Large intestine (tissue), 3 donors: ENCODE data around the gene CRISPLD2. TPM values are rescaled to one million over a fixed set of nuclear protein-coding genes. Genes with fewer than 3 reads are reported as not detected.

ENCODE experiments used
- DNase-seq, 2 donors: peaks; one replicate each; pipeline versions ENCODE4 v3.0.0 to v3.0.0-alpha.2; 2013
- H3K27ac ChIP-seq: one replicate; pipeline ENCODE4 v1.5.1; 2013; ENCODE audit warnings: low read length
- H3K27me3 ChIP-seq: 2 replicates; pipeline ENCODE4 v1.6.1; 2013; ENCODE audit warnings: low read length; ENCODE audit not compliant: control insufficient read depth, insufficient read depth
- H3K36me3 ChIP-seq: 2 replicates; pipeline ENCODE4 v1.6.1; 2013; ENCODE audit warnings: low read length; ENCODE audit not compliant: control insufficient read depth, insufficient read depth
- H3K4me1 ChIP-seq: one replicate; pipeline ENCODE4 v1.6.1; 2013; ENCODE audit warnings: low read length; ENCODE audit not compliant: control insufficient read depth, insufficient read depth
- H3K4me3 ChIP-seq: one replicate; pipeline ENCODE4 v1.5.1; 2013; ENCODE audit warnings: low read length
- H3K9me3 ChIP-seq: one replicate; pipeline ENCODE4 v1.6.1; 2013; ENCODE audit warnings: mild to moderate bottlenecking, low read depth, low read length, moderate library complexity; ENCODE audit not compliant: control insufficient read depth
- WGBS: methylation state at CpG from one replicate; pipeline ENCODE4 v1.1.5; 2013; ENCODE audit warnings: low lambda C conversion rate; ENCODE audit not compliant: insufficient coverage; 5-methylcytosine and 5-hydroxymethylcytosine counted together
- polyA plus RNA-seq: library from polyadenylated mRNA; unstranded; fragments of 120-200 nt; gene quantifications from one replicate; pipeline ENCODE4 v1.2.1, GENCODE V29; 2013

CRISPLD2 gene
- polyA plus RNA-seq, 1 donor = 8.8 TPM

GRCh38 chr16:84813141-84813934 lies 6.4 kb upstream of the CRISPLD2 start:
- WGBS = no CpG with 5 or more reads among the region's 15 CpGs
- no peak overlapping the region for H3K4me3 ChIP-seq
- H3K27me3 ChIP-seq = peaks cover 22% of the 10 kb centered on the region

GRCh38 chr16:84815462-84815861 lies 4.3 kb upstream of the CRISPLD2 start:
- no CpG with 5 or more reads among the region's 7 CpGs for WGBS
- Histone ChIP-seq H3K4me3 (no peak overlapping the region), H3K36me3 (no peaks in the 10 kb centered on the region), H3K27me3 (peaks cover 37% of the 10 kb centered on the region), H3K9me3 (no peaks in the 10 kb centered on the region), H3K27ac (no peak overlapping the region), H3K4me1 (no peaks in the 10 kb centered on the region)
- no peak for DNase-seq

More at GRCh38 chr16:84813141-84813934, 6.4 kb upstream of the CRISPLD2 start:
- Histone ChIP-seq H3K4me1 (no peaks in the 10 kb centered on the region), H3K27ac (no peak overlapping the region), H3K36me3 (no peaks in the 10 kb centered on the region), H3K9me3 (no peaks in the 10 kb centered on the region)
- DNase-seq = no peak

- no peak for DNase-seq
- H3K9me3 ChIP-seq = no peaks in the 10 kb centered on the region
- WGBS = no CpG with 5 or more reads among the region's 7 CpGs
- no peaks in the 10 kb centered on the region for H3K36me3 ChIP-seq
- H3K27me3 ChIP-seq = peaks cover 43% of the 10 kb centered on the region
- H3K4me3 ChIP-seq = no peak overlapping the region
- H3K27ac ChIP-seq = no peak overlapping the region
- no peaks in the 10 kb centered on the region for H3K4me1 ChIP-seq
These were observed 3.8 kb upstream of the CRISPLD2 start for GRCh38 chr16:84816023-84816422.

GRCh38 chr16:84816485-84816884 lies 3.3 kb upstream of the CRISPLD2 start:
- no peaks in the 10 kb centered on the region for H3K9me3 ChIP-seq
- peaks cover 48% of the 10 kb centered on the region for H3K27me3 ChIP-seq
- DNase-seq = no peak
- H3K4me1 ChIP-seq = no peaks in the 10 kb centered on the region
- WGBS = no CpG with 5 or more reads among the region's 10 CpGs
- H3K36me3 ChIP-seq = no peaks in the 10 kb centered on the region
- H3K4me3 ChIP-seq = no peak overlapping the region
- H3K27ac ChIP-seq = no peak overlapping the region

GRCh38 chr16:84817206-84817605 lies 2.6 kb upstream of the CRISPLD2 start:
- Histone ChIP-seq H3K27me3 (peaks cover 52% of the 10 kb centered on the region), H3K9me3 (no peaks in the 10 kb centered on the region), H3K4me3 (no peak overlapping the region), H3K36me3 (no peaks in the 10 kb centered on the region), H3K4me1 (no peaks in the 10 kb centered on the region), H3K27ac (no peak overlapping the region)
- no CpG with 5 or more reads among the region's 10 CpGs for WGBS
- no peak for DNase-seq

GRCh38 chr16:84817613-84818012 lies 2.2 kb upstream of the CRISPLD2 start:
- Histone ChIP-seq H3K4me1 (no peaks in the 10 kb centered on the region), H3K27me3 (peaks cover 56% of the 10 kb centered on the region), H3K36me3 (no peaks in the 10 kb centered on the region), H3K9me3 (no peaks in the 10 kb centered on the region), H3K4me3 (no peak overlapping the region), H3K27ac (no peak overlapping the region)
- DNase-seq = no peak
- no CpG with 5 or more reads among the region's 2 CpGs for WGBS

- no peak for DNase-seq
- Histone ChIP-seq H3K4me1 (no peaks in the 10 kb centered on the region), H3K36me3 (no peaks in the 10 kb centered on the region), H3K9me3 (no peaks in the 10 kb centered on the region), H3K27me3 (peaks cover 55% of the 10 kb centered on the region), H3K4me3 (no peak overlapping the region), H3K27ac (no peak overlapping the region)
- no CpG with 5 or more reads among the region's 2 CpGs for WGBS
These were observed 1.7 kb upstream of the CRISPLD2 start for GRCh38 chr16:84818133-84818532.

- no peak for DNase-seq
- Histone ChIP-seq H3K27ac (no peak overlapping the region), H3K4me1 (no peaks in the 10 kb centered on the region), H3K27me3 (peaks cover 50% of the 10 kb centered on the region), H3K36me3 (no peaks in the 10 kb centered on the region), H3K9me3 (no peaks in the 10 kb centered on the region), H3K4me3 (no peak overlapping the region)
- WGBS = no CpG with 5 or more reads among the region's 29 CpGs
These were observed 669 bp upstream of the CRISPLD2 start for GRCh38 chr16:84818989-84819643.

GRCh38 chr16:84820305-84820684 lies 510 bp downstream of the CRISPLD2 start:
- H3K4me1 ChIP-seq = no peaks in the 10 kb centered on the region
- no CpG with 5 or more reads among the region's 8 CpGs for WGBS
- H3K27ac ChIP-seq = no peak overlapping the region
- H3K4me3 ChIP-seq = peak overlapping the region; percentile 63
- no peaks in the 10 kb centered on the region for H3K9me3 ChIP-seq
- H3K36me3 ChIP-seq = no peaks in the 10 kb centered on the region
- no peak for DNase-seq
- H3K27me3 ChIP-seq = peaks cover 50% of the 10 kb centered on the region

- H3K4me1 ChIP-seq = no peaks in the 10 kb centered on the region
These were observed 986 bp downstream of the CRISPLD2 start for GRCh38 chr16:84820771-84821170.

More at GRCh38 chr16:84820771-84821170, 986 bp downstream of the CRISPLD2 start:
- Histone ChIP-seq H3K36me3 (no peaks in the 10 kb centered on the region), H3K9me3 (no peaks in the 10 kb centered on the region), H3K27me3 (peaks cover 47% of the 10 kb centered on the region), H3K4me3 (peak overlapping the region; percentile 63), H3K27ac (no peak overlapping the region)
- no peak for DNase-seq
- no CpG with 5 or more reads among the region's 12 CpGs for WGBS
